Gastrocnemius medialis (tissue), 4 donors: ENCODE results near the gene AGAP1. TPM values are rescaled to one million over a fixed set of nuclear protein-coding genes. Genes with fewer than 3 reads are reported as not detected.

Source experiments
- ATAC-seq, 2 donors: fragments of 150-250 bp; one replicate each; pipeline ENCODE4 v1.9.1; 2016
- DNase-seq, 2 donors: peaks; one replicate each; pipeline ENCODE4 v3.0.0-alpha.2; 2019
- H3K27ac ChIP-seq, 4 donors: fragments of 200-600 bp; sonication (generic); 1 replicate in 1 of 4; 2 replicates in 3 of 4; pipeline ENCODE4 v1.5.1; 2016 to 2018; ENCODE audit warnings: mild to moderate bottlenecking in 2 of 4, moderate library complexity in 1 of 4
- H3K27me3 ChIP-seq, 3 donors: fragments of 200-600 bp; sonication (generic) in 2 of 3; 1 replicate in 1 of 3; 2 replicates in 2 of 3; pipeline versions ENCODE4 v1.5.1 to v1.6.0; 2016 to 2019; ENCODE audit warnings: mild to moderate bottlenecking in 1 of 3, moderate library complexity in 1 of 3
- H3K36me3 ChIP-seq, 2 donors: fragments of 200-600 bp; sonication (generic) in 1 of 2; one replicate each; pipeline ENCODE4 v1.5.1; 2017 to 2018
- H3K4me1 ChIP-seq, 2 donors: fragments of 200-600 bp; sonication (generic) in 1 of 2; one replicate each; pipeline ENCODE4 v1.5.1; 2016 to 2017; ENCODE audit warnings: mild to moderate bottlenecking in 2 of 2
- H3K4me3 ChIP-seq, 4 donors: fragments of 200-600 bp; sonication (generic) in 3 of 4; 1 replicate in 1 of 4; 2 replicates in 3 of 4; pipeline ENCODE4 v1.5.1; 2016 to 2019; ENCODE audit warnings: mild to moderate bottlenecking in 2 of 4
- H3K9me3 ChIP-seq, 3 donors: fragments of 200-600 bp; sonication (generic) in 2 of 3; 1 replicate in 1 of 3; 2 replicates in 2 of 3; pipeline ENCODE4 v1.5.1; 2016 to 2019
- POLR2A ChIP-seq, 2 donors: fragments of 450-650 bp; IDR thresholded peaks; one replicate each; pipeline ENCODE4 v1.6.1; 2017; ENCODE audit warnings: antibody characterized with exemption in 2 of 2, mild to moderate bottlenecking in 2 of 2, moderate library complexity in 2 of 2
- in situ Hi-C, 4 donors: fragments of 200-750 bp; cut with MboI; loops; one replicate each; pipeline versions ENCODE4 v1.15.0 to v1.8.0; 2017; ENCODE audit warnings: low sequenced_read_pairs in 4 of 4
- intact Hi-C: fragments of 100-400 bp; cut with DNase I; formaldehyde crosslinking; loops from one replicate; pipeline ENCODE4 v1.15.1; 2023; ENCODE audit warnings: low total_unique reads
- total RNA-seq, 4 donors: library from RNA; depleted of rRNA; stranded (reverse); fragments of >200 nt; gene quantifications; one replicate each; pipeline versions ENCODE4 v1.1.0 to v1.2.3, GENCODE V29; 2016
- TF ChIP-seq, protein P1 (sequence below), 5 experiments: fragments of 450-650 bp in 3 of 5; fragments of 200-600 bp in 2 of 5; sonication (generic) in 2 of 5; IDR thresholded peaks in 4 of 5; conservative IDR thresholded peaks in 1 of 5; 1 replicate in 4 of 5; 2 replicates in 1 of 5; pipeline ENCODE4 v1.5.1; 2016 to 2019; ENCODE audit warnings: antibody characterized with exemption in 5 of 5, mild to moderate bottlenecking in 3 of 5, moderate library complexity in 3 of 5

Gene AGAP1
- total RNA-seq, 4 donors from 2014 or later = 8.5 to 26.8 (median 14.4) TPM

- no peak for ATAC-seq
- no peak for TF ChIP-seq POLR2A (IDR thresholded peaks at IDR 0.05)
- TF ChIP-seq, protein P1, sequence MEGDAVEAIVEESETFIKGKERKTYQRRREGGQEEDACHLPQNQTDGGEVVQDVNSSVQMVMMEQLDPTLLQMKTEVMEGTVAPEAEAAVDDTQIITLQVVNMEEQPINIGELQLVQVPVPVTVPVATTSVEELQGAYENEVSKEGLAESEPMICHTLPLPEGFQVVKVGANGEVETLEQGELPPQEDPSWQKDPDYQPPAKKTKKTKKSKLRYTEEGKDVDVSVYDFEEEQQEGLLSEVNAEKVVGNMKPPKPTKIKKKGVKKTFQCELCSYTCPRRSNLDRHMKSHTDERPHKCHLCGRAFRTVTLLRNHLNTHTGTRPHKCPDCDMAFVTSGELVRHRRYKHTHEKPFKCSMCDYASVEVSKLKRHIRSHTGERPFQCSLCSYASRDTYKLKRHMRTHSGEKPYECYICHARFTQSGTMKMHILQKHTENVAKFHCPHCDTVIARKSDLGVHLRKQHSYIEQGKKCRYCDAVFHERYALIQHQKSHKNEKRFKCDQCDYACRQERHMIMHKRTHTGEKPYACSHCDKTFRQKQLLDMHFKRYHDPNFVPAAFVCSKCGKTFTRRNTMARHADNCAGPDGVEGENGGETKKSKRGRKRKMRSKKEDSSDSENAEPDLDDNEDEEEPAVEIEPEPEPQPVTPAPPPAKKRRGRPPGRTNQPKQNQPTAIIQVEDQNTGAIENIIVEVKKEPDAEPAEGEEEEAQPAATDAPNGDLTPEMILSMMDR (IDR thresholded peaks at IDR 0.05 in 4 of 5, conservative IDR thresholded peaks at IDR 0.05 in 1 of 5) = no peak
- no peaks in the 10 kb centered on the region for H3K27me3 ChIP-seq
Measured at GRCh38 chr2:235518322-235519090, 24.7 kb downstream of the AGAP1 start.

GRCh38 chr2:235520787-235521186, 26.9 kb downstream of the AGAP1 start:
- Histone ChIP-seq H3K4me3 (no peak overlapping the region), H3K4me1 (peaks cover 16 to 21% of the 10 kb centered on the region in 2 donors), H3K9me3 (no peaks in the 10 kb centered on the region), H3K36me3 (no peaks in the 10 kb centered on the region), H3K27me3 (no peaks in the 10 kb centered on the region), H3K27ac (no peak overlapping the region)
- in situ Hi-C loops (no loop called here), intact Hi-C loops (no loop called here)
- TF ChIP-seq POLR2A (IDR thresholded peaks at IDR 0.05) = no peak
- TF ChIP-seq, protein P1 (IDR thresholded peaks at IDR 0.05 in 4 of 5, conservative IDR thresholded peaks at IDR 0.05 in 1 of 5) = no peak
- DNase-seq (no peak), ATAC-seq (no peak)

More at GRCh38 chr2:235518322-235519090, 24.7 kb downstream of the AGAP1 start:
- intact Hi-C loops (no loop called here), in situ Hi-C loops (no loop called here)
- no peak for DNase-seq
- Histone ChIP-seq H3K4me3 (no peak overlapping the region), H3K27ac (no peak overlapping the region), H3K4me1 (peaks cover 23 to 40% of the 10 kb centered on the region in 2 donors), H3K36me3 (no peaks in the 10 kb centered on the region), H3K9me3 (no peaks in the 10 kb centered on the region)

DNA sequence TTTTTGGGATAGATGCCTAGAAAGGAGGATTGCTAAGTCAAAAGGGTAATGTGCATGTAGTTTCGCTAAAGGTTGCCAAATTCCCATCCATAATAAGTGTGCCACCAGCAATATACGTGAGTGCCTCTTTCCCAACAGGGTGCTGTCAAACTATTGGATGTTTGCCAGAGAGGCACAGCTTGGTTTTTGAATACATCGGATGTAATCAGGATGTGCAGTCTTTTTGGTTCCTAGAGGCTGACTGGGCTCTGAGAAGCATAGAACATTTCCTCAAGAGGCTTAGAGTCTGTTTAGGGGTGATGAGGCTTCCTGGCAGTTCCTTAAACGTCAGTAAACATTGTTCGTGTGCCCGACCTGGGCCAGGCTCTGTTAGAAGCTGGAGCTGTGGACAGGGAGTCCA, 28.0 kb downstream of the AGAP1 start:
- Histone ChIP-seq H3K27me3 (no peaks in the 10 kb centered on the region), H3K9me3 (no peaks in the 10 kb centered on the region), H3K36me3 (no peaks in the 10 kb centered on the region), H3K4me3 (no peak overlapping the region), H3K27ac (no peak overlapping the region), H3K4me1 (peaks cover 16 to 21% of the 10 kb centered on the region in 2 donors)
- no peak for TF ChIP-seq POLR2A (IDR thresholded peaks at IDR 0.05)
- TF ChIP-seq, protein P1 (IDR thresholded peaks at IDR 0.05 in 4 of 5, conservative IDR thresholded peaks at IDR 0.05 in 1 of 5) = no peak
- intact Hi-C loops (no loop called here), in situ Hi-C loops (no loop called here)
- no peak for ATAC-seq
- no peak for DNase-seq

DNA sequence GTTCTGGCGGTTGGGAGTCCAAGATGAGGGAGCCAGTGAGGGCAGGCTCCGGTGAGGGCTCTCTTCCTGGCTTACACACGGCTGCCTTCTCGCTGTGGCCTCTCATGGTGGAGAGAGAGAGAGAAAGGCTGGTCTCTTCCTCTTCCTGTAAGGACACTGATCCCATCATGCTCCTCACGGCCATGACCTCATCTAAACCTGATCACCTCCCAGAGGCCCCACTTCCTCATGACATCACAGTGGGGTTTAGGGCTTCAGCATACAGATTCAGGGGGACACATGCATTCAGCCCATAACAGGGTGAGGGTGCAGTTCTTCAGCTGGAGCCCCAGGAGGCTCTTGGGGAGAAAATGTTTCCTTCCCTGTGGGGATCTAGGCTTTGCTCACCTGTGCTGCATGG, 29.2 kb downstream of the AGAP1 start:
- Histone ChIP-seq H3K4me1 (peaks cover 13 to 30% of the 10 kb centered on the region in 2 donors), H3K9me3 (no peaks in the 10 kb centered on the region), H3K4me3 (no peak overlapping the region), H3K36me3 (no peaks in the 10 kb centered on the region), H3K27me3 (no peaks in the 10 kb centered on the region), H3K27ac (no peak overlapping the region)
- TF ChIP-seq, protein P1 (IDR thresholded peaks at IDR 0.05 in 4 of 5, conservative IDR thresholded peaks at IDR 0.05 in 1 of 5) = no peak
- no peak for TF ChIP-seq POLR2A (IDR thresholded peaks at IDR 0.05)
- in situ Hi-C loops (no loop called here), intact Hi-C loops (no loop called here)
- ATAC-seq (no peak), DNase-seq (no peak)
